NCI-H2171 (cell line): ENCODE results near the gene CDH23.

Experiments used
- DNase-seq: peaks from one replicate; lab custom pipeline; 2025; lab: John Stamatoyannopoulos, UW

Gene CDH23

DNA sequence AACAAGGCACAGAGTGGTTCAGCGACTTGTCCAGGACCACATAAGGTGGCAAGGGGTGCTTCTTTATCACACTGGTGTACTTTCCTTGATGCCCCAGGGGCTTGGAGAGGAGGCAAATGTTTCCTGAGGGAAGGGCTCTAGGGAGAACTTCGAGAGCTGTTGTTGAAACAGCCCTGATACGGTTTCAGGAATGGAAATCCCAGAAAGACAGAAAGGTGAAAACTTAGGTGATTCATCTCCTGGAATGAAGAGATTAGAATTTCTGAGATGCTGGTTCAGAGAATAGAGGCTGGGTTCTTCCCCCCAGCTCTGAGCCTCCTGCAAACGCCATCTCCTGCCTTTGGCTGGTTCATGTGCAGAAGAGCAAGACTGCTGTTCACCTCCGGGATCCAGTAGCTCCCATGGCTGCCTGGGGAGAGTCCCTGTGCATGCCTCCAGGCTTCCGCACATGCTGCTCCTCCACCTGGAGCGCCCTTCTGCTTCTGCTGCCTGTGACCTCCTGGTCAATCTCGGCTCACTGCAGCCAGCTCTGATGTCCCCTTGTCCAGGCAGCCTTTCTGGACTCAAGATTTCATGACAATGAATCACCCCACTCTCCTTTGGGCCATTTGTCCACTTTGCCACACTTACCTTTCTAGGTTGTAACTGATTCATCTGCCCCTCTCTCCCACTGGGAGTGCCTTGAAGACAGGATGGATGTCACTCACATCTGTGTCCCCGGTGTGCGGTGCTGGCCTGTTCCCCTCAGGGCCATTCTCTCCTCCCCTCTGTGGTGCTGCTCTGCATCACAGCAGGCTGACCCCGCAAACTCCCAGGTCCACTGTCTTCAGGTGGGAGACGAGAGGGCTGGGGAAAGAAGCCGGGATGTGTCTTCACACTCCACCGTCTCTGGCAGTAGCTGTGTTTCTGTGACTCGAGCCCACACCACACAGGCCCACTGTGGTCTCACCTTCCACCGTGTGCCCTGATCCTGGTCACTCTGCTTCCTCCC lies 3.6 kb upstream of the CDH23 start:
- no peak for DNase-seq

GRCh38 chr10:71393841-71394475 lies 2.8 kb upstream of the CDH23 start:
- DNase-seq: no peak

DNA sequence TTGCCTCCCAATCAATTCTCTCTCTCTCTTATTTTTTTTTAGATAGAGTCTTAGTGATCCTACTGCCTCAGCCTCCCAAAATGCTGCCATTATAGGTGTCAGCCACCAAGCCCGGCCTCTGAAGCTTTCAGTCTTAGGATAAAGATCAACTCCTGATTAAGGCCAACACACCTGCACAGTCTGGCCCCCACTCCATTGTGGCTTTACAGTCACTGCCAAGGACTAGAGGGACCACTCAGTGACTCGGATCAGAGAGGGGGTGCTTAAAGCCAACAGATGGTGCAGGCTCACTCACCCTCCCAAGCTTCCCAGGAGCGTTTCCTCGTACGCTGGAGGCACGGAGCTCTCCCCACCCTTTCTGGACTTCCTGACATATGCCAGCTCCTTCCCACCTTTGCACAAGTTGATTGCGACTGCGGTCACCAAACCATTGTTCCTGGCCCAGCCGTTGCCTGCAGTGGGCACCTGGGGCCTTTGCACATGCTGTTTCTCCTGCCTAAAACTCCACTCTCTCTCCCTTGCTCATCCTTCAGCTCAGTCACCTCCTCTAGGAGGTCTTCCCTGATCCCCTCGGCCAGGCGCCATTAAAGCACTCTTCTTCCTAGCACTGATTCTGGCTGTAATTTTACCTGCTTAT lies 1.7 kb upstream of the CDH23 start:
- DNase-seq: peak; percentile 22

DNA sequence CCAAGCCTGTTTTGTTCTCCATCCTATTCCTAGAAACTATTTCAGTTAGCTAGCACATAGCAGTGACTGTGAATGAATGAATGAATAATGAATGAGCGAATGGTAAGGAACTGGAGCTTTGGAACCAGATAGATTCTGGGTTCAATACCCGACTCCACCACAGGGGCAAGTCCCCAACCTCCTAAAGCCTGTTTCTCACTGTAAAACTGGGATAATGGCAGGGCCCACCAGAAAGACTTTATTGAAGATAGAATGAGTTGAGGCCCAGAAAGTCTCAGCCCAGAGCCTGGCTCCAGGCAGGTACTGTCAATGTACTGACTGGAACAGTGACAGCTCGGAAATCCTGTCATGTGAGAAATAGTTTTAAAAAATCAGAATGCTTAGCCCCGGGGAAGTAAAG lies 1.1 kb upstream of the CDH23 start:
- no peak for DNase-seq

DNA sequence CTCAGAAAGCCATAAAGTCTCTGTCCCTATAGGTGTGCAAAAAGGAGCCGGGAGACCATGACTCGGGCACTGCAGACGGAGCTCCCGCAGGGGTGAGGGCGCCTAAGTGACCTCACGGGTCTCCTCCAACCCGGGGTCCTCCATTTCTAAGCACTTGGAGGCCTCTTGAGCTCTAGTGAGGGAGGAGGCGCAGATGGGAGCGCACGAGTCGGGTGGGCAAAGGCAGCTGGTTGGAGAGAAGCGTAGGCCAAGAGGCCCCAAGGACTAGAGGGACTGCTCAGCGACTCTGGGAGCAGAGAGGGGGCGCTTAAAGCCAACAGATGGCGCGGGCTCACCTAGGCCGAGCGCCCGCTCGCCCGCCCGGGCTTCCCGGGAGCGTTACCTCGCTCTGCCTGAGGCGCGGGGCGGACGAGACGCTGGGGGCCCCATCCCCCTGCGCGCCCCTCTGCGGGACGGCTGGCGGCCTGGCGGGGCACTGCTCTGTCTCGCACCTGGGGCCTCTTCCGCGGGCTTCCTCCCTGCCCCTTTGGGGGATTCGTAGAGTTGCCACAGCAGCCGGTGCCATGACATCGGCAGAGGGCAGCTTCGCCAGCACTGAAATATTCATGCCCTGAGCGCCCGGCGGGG lies 523 bp upstream of the CDH23 start:
- DNase-seq: peak; percentile 71

- no peak for DNase-seq
These were observed 834 bp downstream of the CDH23 start for GRCh38 chr10:71397296-71398212.

GRCh38 chr10:71398976-71399375 lies 2.3 kb downstream of the CDH23 start:
- DNase-seq: no peak

DNA sequence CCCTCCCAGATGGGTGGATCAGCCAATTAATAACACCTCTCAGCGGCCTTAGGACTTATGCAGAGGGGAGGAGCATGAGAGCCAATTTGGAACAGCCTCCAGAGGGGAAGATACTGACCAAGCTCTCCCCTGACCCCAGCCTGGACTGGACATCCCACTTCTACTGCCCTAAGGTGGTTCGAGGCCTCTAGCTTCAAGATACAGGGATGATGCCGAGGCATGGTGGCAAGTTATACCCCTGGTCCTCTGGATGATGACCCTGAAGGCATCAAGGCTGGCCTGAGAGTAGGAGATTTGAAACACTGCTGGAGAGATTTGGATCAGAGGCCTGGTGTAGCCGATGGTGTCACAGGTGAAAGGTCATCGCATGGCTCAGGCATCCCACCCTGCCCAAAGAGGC lies 3.2 kb downstream of the CDH23 start:
- DNase-seq: no peak

GRCh38 chr10:71401056-71401455 lies 4.3 kb downstream of the CDH23 start:
- no peak for DNase-seq

DNA sequence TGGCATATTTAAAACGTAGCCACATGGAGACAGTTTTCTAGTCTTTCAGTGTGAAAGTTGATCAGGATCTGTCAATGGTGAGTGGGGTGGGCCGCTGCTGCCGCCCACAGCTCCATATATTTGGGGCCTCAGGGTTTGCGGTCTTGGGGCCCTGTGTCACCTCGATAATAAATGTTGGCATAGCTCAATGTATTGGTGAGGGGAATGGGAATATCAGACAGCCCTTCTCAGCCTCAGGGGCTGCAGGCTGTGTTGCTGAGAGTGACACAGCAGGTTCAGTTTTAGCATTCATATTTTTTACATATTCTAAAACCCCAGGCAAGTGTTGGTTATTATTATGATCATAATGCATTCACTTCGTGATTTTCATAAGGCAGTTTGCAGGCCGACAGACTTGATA lies 5.3 kb downstream of the CDH23 start:
- DNase-seq: no peak

DNA sequence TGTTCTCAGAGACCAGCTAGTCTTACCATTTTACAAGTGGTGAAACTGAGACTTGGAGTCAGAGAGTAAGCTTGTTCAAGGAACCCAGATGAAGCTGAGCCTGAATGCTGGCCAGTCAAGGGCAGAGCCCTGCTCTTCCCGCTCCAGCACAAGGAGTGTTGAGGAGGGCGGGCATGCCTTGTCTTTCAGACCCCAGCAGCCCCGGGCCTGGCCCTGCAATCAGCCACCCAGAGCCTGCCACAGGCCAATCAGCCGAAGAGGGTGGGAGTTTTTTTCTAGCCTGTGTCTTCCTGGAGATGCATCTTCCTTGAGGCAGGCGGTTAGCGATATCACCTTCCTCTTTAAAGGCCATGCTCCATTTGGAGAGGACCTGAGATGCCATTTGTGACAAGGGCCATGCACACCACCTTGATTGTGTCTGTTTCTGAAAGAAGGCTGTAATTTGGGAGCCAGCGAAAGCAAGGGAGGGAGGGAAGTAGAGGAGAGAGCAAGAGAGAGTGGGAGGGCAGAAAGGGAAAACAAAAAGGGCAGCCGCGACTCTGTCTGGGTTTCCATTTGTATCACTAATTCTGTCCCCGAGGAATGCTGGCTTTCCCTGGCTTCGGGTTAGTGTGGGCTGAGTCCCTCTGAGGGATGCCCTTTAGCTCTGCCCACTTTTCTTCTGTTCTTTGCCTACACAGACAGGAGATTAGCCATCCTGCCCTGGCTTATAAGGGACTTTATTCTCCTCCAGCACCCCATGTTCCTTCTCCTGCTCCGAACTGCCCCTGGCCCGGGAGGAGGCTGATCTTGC lies 8.0 kb downstream of the CDH23 start:
- no peak for DNase-seq

DNA sequence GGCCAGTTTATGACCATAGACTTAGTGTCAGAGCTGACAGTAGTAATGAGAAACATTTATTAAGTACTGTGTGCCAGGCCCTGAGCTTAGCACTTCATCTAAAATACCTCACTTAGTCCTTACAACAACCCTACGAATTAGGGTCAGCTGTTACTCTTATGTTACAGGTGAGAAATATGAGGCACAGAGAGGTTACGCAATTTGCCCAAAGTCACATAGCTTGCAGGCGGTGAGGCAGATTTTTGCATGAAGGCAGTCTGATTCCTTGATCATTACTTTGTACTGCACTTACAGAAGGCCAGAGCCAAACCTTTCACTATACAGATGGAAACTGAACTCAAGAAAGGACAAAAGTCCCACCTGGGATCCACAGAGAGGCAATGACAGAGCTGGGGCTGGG lies 10.2 kb downstream of the CDH23 start:
- DNase-seq: no peak

- no peak for DNase-seq
These were observed 11.9 kb downstream of the CDH23 start for GRCh38 chr10:71408436-71409225.

DNA sequence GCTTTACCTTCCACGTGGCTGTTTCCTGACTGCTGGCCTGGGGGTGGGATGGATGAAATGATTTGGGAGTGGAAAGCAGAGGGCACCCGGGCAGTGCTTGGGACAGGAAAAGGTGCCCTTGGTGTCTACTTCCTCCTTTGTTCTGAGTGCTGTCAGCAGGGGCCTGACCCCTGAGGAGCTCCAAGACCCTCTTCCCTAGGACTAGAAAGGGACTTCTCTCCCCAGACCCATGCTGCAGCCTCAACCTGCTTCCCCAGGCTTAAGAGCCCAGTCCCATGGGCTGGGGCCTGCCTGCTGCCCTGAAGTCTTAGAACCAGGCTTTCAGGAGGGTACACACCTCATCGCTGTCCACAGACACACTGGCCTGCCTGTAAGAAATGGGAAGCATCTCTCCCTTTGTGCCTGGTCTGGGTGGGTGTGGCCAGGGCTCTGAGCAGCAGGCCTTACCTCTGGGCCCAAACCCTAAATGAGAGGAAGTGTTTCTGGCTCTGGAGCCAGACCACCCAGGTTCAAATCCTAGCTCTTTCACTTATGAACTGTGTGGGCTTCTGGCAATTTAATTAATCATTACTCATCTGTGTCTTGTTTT lies 12.9 kb downstream of the CDH23 start:
- DNase-seq: no peak

DNA sequence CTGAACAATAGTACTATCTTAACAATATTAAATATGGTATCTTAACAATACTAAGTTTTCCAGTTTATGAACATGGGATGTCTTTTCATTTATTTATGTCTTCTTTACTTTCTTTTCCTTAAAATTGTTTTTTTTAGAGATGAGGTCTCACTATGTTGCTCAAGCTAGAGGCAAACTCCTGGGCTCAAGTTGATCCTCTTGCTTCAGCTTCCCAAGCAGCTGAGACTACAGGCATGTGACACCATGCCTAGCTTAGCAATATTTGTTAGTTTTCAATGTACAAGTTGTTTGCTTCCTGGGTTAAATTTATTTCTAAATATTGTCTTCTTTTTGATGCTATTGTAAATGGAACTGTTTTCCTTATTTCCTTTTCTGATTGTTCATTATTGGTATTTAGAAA lies 16.9 kb downstream of the CDH23 start:
- no peak for DNase-seq

DNA sequence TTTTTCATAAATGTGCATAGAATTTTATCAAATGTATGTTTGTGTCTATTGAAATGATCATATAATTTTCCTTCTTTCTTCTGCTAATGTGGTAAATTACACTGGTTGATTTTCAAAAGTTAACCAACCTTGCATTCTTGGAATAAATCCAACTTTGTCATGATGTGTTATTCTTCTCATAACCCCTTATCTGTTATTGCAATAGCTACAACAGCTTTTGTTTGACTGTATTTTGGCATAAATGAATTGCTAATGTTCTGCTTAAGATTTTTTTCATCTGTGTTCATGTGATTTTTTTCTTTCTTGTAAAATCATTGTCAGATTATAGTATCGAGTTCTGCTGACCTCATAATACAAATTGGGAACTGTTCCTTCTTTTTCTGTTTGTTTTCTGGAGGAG lies 17.6 kb downstream of the CDH23 start:
- DNase-seq: no peak

DNA sequence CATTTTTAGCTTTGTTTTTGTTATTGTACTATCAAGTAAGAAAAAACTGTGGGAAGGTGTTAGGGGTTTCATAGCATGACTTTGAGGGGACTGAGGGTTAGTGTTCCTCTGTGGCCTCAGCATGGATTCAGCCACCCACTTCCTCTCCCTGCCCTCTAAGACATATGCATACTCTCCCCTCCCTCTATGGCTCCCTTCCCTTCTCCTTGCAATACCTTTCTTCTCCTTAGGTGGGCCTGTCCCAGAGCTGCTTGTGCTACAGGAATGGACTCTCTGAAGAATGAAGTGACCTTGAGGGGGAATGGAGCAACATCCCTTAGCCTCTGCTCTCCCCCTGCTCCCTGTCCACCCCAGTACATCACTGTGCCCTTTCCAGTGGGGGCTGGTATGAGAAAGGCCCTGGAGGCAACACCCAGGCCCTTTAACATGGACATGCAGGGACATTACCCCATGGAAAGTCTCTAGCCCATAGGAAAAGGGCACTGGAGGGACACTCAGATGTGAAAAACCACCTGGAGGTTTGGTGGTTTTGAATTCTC lies 22.4 kb downstream of the CDH23 start:
- DNase-seq: no peak

DNA sequence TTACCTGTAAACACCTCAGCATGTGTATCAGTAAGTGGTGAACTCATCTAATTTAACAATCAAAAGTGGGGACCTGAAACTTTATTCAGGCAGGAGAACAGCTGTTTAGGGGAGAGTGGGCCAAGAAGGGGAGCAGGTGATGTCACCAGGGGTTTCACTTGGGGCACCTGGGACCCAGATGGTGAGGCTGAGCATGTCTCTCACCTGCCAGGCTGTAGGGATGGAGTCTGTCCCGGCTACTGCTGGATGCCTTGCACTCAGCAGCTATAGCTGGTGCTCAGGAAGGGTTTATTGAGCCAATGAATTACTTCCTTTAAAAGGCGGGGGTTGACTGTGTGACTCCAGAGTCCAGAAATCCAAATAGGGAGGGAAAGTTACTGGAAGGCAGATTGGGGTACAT lies 23.0 kb downstream of the CDH23 start:
- no peak for DNase-seq

GRCh38 chr10:71421075-71421434 lies 24.3 kb downstream of the CDH23 start:
- no peak for DNase-seq
